ENCODE results near the gene FAM237A.

DNA sequence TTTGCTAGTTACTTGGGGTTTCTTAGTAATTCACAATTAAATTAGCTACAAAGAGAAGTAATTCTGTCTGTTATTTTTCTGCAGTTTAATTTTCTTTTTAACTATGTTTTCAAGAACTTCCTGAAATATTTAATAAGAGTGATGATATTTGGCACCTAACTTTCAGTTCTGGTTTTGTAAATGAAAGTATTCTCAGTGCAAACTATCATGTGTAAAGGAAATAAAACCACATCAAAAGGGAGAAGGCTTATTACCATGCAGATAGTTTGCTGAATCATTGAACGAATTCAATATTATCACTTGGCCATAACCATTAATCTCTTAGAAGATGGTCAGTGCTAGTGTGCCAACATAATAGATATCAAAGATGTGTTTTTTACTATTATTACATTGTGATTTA lies 46.7 kb downstream of the FAM237A start:
- TF ChIP-seq CTCF (IDR thresholded peaks at IDR 0.05; ENCODE audit: poor library complexity) (no peak), EZH2 (IDR thresholded peaks at IDR 0.05; ENCODE audit: borderline replicate concordance) (no peak)
